Measurements from ENCODE around the gene HOOK2. TPM values are rescaled to one million over a fixed set of nuclear protein-coding genes. Genes with fewer than 3 reads are reported as not detected.

Gene HOOK2
- total and polyA plus RNA-seq, 2 of the 13 experiments (the other 11 are each of a cell fraction or from before 2014, with no cell fraction given): 9.2 to 12.9 TPM

DNA sequence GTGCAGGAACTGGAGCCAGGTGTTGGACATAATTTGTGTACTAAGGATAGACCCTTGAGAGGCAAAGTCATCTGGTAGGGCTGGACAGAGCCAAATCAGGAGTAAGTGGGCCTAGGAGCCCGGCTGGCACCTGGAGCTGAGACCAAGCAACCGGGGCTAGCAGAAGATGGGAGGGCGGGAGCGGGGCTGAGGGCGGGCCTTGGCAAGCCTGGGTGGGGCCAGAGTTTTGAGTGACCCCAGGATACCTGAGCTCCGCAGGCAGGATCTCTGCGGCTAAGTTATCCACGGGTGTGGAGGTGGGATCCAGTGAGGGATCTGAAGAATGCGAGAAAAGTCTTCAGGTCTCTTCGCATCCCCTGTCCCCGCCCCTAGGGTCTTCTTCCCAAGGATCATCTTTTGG lies 8.2 kb downstream of the HOOK2 start:
- ATAC-seq (no peak), DNase-seq (ENCODE audit: low spot score) (no peak), FAIRE-seq (no peak)
- Histone ChIP-seq H3K9me3 (ENCODE audit: low read length) (no peaks in the 10 kb centered on the region), H3K9ac (ENCODE audit: insufficient read depth, low read depth, low read length) (no peak overlapping the region), H3K36me3 (replicated peaks in 1 of 2; ENCODE audit: control insufficient read depth in 1 of 2, insufficient read depth in 2 of 2, low read length in 2 of 2) (0 out of 5 replicates have a peak, but pooled peaks cover 0 to 1% of the 10 kb centered on the region in 2 experiments), H3K79me2 (ENCODE audit: insufficient read depth, low read length) (no peaks in the 10 kb centered on the region), H2AFZ (ENCODE audit: low read length) (no peak overlapping the region), H3K27ac (ENCODE audit: extremely low read length, insufficient read depth, low read length) (no peak overlapping the region), H4K20me1 (ENCODE audit: insufficient read depth, low read length) (no peaks in the 10 kb centered on the region), H3K4me2 (ENCODE audit: low read depth, low read length) (no peak overlapping the region), H3K27me3 (ENCODE audit: control insufficient read depth in 1 of 2, insufficient read depth in 2 of 2, low read length in 2 of 2) (no peaks in the 10 kb centered on the region), H3K4me1 (ENCODE audit: insufficient read depth, low read length) (0 out of 2 replicates have a peak, but pooled peaks cover 4% of the 10 kb centered on the region), H3K4me3 (replicated peaks in 1 of 3; ENCODE audit: insufficient read depth in 1 of 3, low read depth in 2 of 3, low read length in 3 of 3) (no peak overlapping the region)
- no TSS peak for BruUV-seq (replicated peaks)
- POLR2A ChIA-PET: interaction anchor here (1.5 to 2.4 kb wide), 2 partner anchors 8 to 25 kb away, joined by 13 to 31 read pairs; partner anchors contain the start of genes HOOK2 and JUNB
- CTCF ChIA-PET (ENCODE audit: low intra/inter-chr PET ratio, low total read pairs): no interaction called here
- no peak for TF ChIP-seq THYN1 (CRISPR knock-in tag; IDR thresholded peaks at IDR 0.05; ENCODE audit: borderline replicate concordance, low read depth)
- TF ChIP-seq ZNF510 (CRISPR knock-in tag; IDR thresholded peaks at IDR 0.05; ENCODE audit: low read depth): no peak
- TF ChIP-seq RFXAP (CRISPR knock-in tag; IDR thresholded peaks at IDR 0.05; ENCODE audit: borderline replicate concordance): no peak
- no peak for TF ChIP-seq ARHGAP35 (CRISPR knock-in tag; IDR thresholded peaks at IDR 0.05; ENCODE audit: borderline replicate concordance)
- no peak for TF ChIP-seq HNF4G (IDR thresholded peaks at IDR 0.05; ENCODE audit: borderline replicate concordance, low read depth, low read length)
- TF ChIP-seq HNF4G (CRISPR knock-in tag; IDR thresholded peaks at IDR 0.05; ENCODE audit: borderline replicate concordance, low read depth): no peak
- intact Hi-C loops (cut with micrococcal nuclease; ENCODE audit: unreplicated experiment): loop anchor here (2.0 kb wide), 1 partner anchor 82 kb away; no protein-coding TSS in a partner anchor
- WGBS (ENCODE audit: low lambda C conversion rate): 97% methylated on average over 11 of the region's 11 CpGs
- in situ Hi-C loops (cut with HindIII; ENCODE audit: extremely low pct_ligation_motif_present, low pct_unique_long_range_greater_than_20kb): loop anchor here (5.0 kb wide), 1 partner anchor 35 kb away; the partner anchor contains the start of genes PRDX2 and THSD8

DNA sequence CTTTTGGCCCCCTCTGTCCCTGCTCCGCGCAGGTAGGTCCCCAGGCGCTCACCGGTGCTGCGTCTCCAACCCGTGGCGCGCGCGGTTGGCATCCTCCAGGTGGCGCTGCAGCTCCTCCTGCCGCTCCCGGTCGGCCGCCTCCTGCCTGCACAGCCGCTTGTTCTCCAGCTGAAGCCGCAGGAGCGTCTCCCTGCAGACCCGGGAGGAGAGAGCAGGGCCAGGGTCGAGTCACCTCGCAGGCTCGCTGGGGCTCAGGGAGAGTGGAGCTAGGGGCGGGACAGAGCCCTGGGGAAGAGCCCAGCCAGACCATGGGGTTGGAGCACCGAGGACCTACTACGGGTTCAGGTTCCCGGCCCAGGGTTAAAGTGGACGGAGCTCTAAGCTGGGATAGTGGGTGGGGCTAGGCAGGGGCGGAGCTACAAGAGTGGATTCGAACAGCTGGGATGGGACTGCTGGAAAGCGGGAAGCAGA lies 9.3 kb downstream of the HOOK2 start:
- Histone ChIP-seq H4K20me1 (ENCODE audit: insufficient read depth, low read length) (no peaks in the 10 kb centered on the region), H3K4me2 (ENCODE audit: low read depth, low read length) (peak overlapping the region; percentile 87), H3K27me3 (ENCODE audit: control insufficient read depth in 1 of 2, insufficient read depth in 2 of 2, low read length in 2 of 2) (no peaks in the 10 kb centered on the region), H3K4me3 (replicated peaks in 1 of 3; ENCODE audit: insufficient read depth in 1 of 3, low read depth in 2 of 3, low read length in 3 of 3) (peak overlapping the region; percentile 60 to 87 (median 79)), H3K27ac (ENCODE audit: extremely low read length, insufficient read depth, low read length) (peak overlapping the region; percentile 50), H3K9me3 (ENCODE audit: low read length) (no peaks in the 10 kb centered on the region), H2AFZ (ENCODE audit: low read length) (no peak overlapping the region), H3K9ac (ENCODE audit: insufficient read depth, low read depth, low read length) (peak overlapping the region; percentile 53), H3K36me3 (replicated peaks in 1 of 2; ENCODE audit: control insufficient read depth in 1 of 2, insufficient read depth in 2 of 2, low read length in 2 of 2) (0 out of 5 replicates have a peak, but pooled peaks cover 0 to 1% of the 10 kb centered on the region in 2 experiments), H3K4me1 (ENCODE audit: insufficient read depth, low read length) (0 out of 2 replicates have a peak, but pooled peaks cover 4% of the 10 kb centered on the region), H3K79me2 (ENCODE audit: insufficient read depth, low read length) (no peaks in the 10 kb centered on the region)
- POLR2A ChIA-PET: interaction anchor here (0.8 to 2.4 kb wide), 14 partner anchors 8 to 125 kb away, joined by 3 to 31 read pairs (median 4); partner anchors contain the start of genes GCDH, GET3, HOOK2 and JUNB
- DNase-seq (ENCODE audit: low spot score) (peak; percentile 76), ATAC-seq (peak; percentile 95), FAIRE-seq (peak; percentile 43)
- 5% methylated on average over 9 of the region's 30 CpGs for WGBS (ENCODE audit: low lambda C conversion rate)
- CTCF ChIA-PET (ENCODE audit: low intra/inter-chr PET ratio, low total read pairs): interaction anchor here (0.7 to 2.0 kb wide), 6 partner anchors 9 to 81 kb away, joined by 3 to 34 read pairs (median 4); partner anchors contain the start of genes HOOK2, PRDX2 and THSD8
- in situ Hi-C loops (cut with HindIII; ENCODE audit: extremely low pct_ligation_motif_present, low pct_unique_long_range_greater_than_20kb): loop anchor here (5.0 kb wide), 1 partner anchor 36 kb away; the partner anchor contains the start of genes PRDX2 and THSD8
- intact Hi-C loops (cut with micrococcal nuclease; ENCODE audit: unreplicated experiment): loop anchor here (2.0 kb wide), 1 partner anchor 83 kb away; no protein-coding TSS in a partner anchor
- no TSS peak for BruUV-seq (replicated peaks)
- TF ChIP-seq, protein P1, sequence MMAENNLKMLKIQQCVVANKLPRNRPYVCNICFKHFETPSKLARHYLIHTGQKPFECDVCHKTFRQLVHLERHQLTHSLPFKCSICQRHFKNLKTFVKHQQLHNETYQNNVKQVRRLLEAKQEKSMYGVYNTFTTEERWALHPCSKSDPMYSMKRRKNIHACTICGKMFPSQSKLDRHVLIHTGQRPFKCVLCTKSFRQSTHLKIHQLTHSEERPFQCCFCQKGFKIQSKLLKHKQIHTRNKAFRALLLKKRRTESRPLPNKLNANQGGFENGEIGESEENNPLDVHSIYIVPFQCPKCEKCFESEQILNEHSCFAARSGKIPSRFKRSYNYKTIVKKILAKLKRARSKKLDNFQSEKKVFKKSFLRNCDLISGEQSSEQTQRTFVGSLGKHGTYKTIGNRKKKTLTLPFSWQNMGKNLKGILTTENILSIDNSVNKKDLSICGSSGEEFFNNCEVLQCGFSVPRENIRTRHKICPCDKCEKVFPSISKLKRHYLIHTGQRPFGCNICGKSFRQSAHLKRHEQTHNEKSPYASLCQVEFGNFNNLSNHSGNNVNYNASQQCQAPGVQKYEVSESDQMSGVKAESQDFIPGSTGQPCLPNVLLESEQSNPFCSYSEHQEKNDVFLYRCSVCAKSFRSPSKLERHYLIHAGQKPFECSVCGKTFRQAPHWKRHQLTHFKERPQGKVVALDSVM (CRISPR knock-in tag; IDR thresholded peaks at IDR 0.05): no peak
- TF ChIP-seq, protein P2, sequence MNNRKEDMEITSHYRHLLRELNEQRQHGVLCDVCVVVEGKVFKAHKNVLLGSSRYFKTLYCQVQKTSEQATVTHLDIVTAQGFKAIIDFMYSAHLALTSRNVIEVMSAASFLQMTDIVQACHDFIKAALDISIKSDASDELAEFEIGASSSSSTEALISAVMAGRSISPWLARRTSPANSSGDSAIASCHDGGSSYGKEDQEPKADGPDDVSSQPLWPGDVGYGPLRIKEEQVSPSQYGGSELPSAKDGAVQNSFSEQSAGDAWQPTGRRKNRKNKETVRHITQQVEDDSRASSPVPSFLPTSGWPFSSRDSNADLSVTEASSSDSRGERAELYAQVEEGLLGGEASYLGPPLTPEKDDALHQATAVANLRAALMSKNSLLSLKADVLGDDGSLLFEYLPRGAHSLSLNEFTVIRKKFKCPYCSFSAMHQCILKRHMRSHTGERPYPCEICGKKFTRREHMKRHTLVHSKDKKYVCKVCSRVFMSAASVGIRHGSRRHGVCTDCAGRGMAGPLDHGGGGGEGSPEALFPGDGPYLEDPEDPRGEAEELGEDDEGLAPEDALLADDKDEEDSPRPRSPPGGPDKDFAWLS (CRISPR knock-in tag; IDR thresholded peaks at IDR 0.05; ENCODE audit: borderline replicate concordance): no peak
- TF ChIP-seq YEATS2 (CRISPR knock-in tag; IDR thresholded peaks at IDR 0.05; ENCODE audit: borderline replicate concordance) (peak; percentile 66; the same call in 1 of the 2 replicates), ZNF10 (CRISPR knock-in tag; IDR thresholded peaks at IDR 0.05; ENCODE audit: borderline replicate concordance, low read depth) (no peak)

Measured in HepG2 (cell line).